A549 (cell line): ENCODE data around the gene ZNF764.

Experiments
- CBX2 ChIP-seq: fragments of 200-600 bp; sonication (generic); IDR thresholded peaks from 2 replicates; pipeline ENCODE4 v1.6.1; 2016; ENCODE audit warnings: low read depth, mild to moderate bottlenecking, borderline replicate concordance
- MAX ChIP-seq: IDR thresholded peaks from 2 replicates; pipeline ENCODE4 v1.6.1; 2012
- POLR2A ChIP-seq: IDR thresholded peaks from 2 replicates; pipeline ENCODE4 v1.6.1; 2012; ENCODE audit warnings: mild to moderate bottlenecking, low read length
- RAD21 ChIP-seq, 2 experiments: fragments of >200 bp in 1 of 2; sonication (Bioruptor Twin) in 1 of 2; formaldehyde crosslinking in 1 of 2; IDR thresholded peaks in 1 of 2; conservative IDR thresholded peaks in 1 of 2; 2 replicates in 1 of 2; 3 replicates in 1 of 2; pipeline ENCODE4 v1.6.1; 2012 to 2018; ENCODE audit warnings: inconsistent platforms in 1 of 2

DNA sequence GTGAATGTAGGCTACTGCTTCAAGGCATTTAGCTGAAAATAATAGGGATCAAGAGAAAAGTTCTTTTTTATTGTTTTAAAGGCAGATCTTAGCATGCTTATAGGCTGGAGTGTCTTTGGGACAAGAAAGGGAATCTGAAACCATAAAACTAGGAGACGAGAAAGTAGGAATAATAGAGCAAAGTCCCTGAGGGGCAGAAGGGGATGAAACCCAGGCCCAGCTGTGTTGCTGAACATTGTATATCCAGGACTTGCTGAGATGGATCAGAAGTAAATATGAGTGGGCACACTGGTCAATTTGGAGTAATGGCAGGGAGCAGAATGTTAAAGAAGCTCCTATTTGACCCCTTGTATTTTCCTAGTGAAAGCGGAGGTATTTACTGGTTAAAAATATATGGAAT, 42.8 kb upstream of the ZNF764 start:
- TF ChIP-seq POLR2A (no peak), RAD21 (conservative IDR thresholded peaks at IDR 0.05 in 1 of 2, IDR thresholded peaks at IDR 0.05 in 1 of 2) (no peak), CBX2 (no peak), MAX (no peak)
